Activated CD4-positive, alpha-beta T cell treated with anti-CD3 and anti-CD28 coated beads, Interleukin-2, amount 50 U/mL, for 48 hours (primary cell): ENCODE measurements around the gene MUS81.

Experiments used
- DNase-seq, 2 experiments: peaks; one replicate each; pipeline ENCODE4 v3.0.0-alpha.2; 2020

The MUS81 gene

GRCh38 chr11:65892661-65893317 lies 32.6 kb downstream of the MUS81 start:
- DNase-seq = no peak

- DNase-seq = peak; percentile 45 to 52
These were observed 33.9 kb downstream of the MUS81 start for GRCh38 chr11:65894034-65894591.

GRCh38 chr11:65895482-65895981 lies 35.3 kb downstream of the MUS81 start:
- no peak for DNase-seq

- DNase-seq = no peak
These were observed 36.1 kb downstream of the MUS81 start for GRCh38 chr11:65896034-65896999.

- DNase-seq = no peak
These were observed 36.8 kb downstream of the MUS81 start for GRCh38 chr11:65897020-65897471.

- DNase-seq = no peak
These were observed 38.6 kb downstream of the MUS81 start for GRCh38 chr11:65898656-65899355.

GRCh38 chr11:65899356-65900124 lies 39.3 kb downstream of the MUS81 start:
- peak; percentile 80 to 86 for DNase-seq

GRCh38 chr11:65900125-65900898 lies 40.1 kb downstream of the MUS81 start, which contains the start of gene FOSL1:
FOSL1 (minus strand) TSS chr11:65900388; CDS start chr11:65900339, 49 bp downstream.
- DNase-seq = peak; percentile 96 to 97

- no peak for DNase-seq
These were observed 40.6 kb downstream of the MUS81 start for GRCh38 chr11:65900899-65901180.

- DNase-seq = no peak
These were observed 42.8 kb downstream of the MUS81 start for GRCh38 chr11:65903068-65903481.

GRCh38 chr11:65903715-65904114 lies 43.5 kb downstream of the MUS81 start:
- DNase-seq = no peak

- DNase-seq = no peak
These were observed 46.4 kb downstream of the MUS81 start for GRCh38 chr11:65906602-65907001.

GRCh38 chr11:65907878-65908277 lies 47.6 kb downstream of the MUS81 start:
- no peak for DNase-seq

GRCh38 chr11:65911682-65912568 lies 51.7 kb downstream of the MUS81 start:
- DNase-seq = no peak

- DNase-seq = no peak
These were observed 52.6 kb downstream of the MUS81 start for GRCh38 chr11:65912845-65913244.

- no peak for DNase-seq
These were observed 55.0 kb downstream of the MUS81 start for GRCh38 chr11:65915101-65915820.

GRCh38 chr11:65915821-65916251 lies 55.6 kb downstream of the MUS81 start:
- DNase-seq = no peak
